ENCODE results near the gene PCDHB16.
"Not testable (repeated sequence)": the region's sequence is repeated elsewhere in the genome, so short reads cannot be mapped to it uniquely, and the experiment has no call there.

Gene PCDHB16

GRCh38 chr5:141213656-141214339 lies 31.6 kb downstream of the PCDHB16 start, which contains the start of gene PCDHB13:
TSS of gene PCDHB13 (plus strand) at chr5:141213919. CDS start at chr5:141214124, 205 bp downstream.
- CTCF ChIA-PET; H3K4me1 ChIP-seq (ENCODE audit: control extremely low read depth in 1 of 4, control insufficient read depth in 4 of 4, insufficient read depth in 4 of 4, low read length in 3 of 4); H3K4me3 ChIP-seq (ENCODE audit: control insufficient read depth in 1 of 7, extremely low read depth in 1 of 7, insufficient read depth in 4 of 7, low read depth in 2 of 7, low read length in 6 of 7); POLR2A ChIA-PET; H3K27ac ChIP-seq (ENCODE audit: insufficient read depth in 1 of 2, low read depth in 1 of 2, low read length in 2 of 2, poor library complexity in 1 of 2, severe bottlenecking in 2 of 2); H3K36me3 ChIP-seq (ENCODE audit: control insufficient read depth in 4 of 4, insufficient read depth in 4 of 4, low read length in 3 of 4): not testable (repeated sequence)
- no CpG with 5 or more reads among the region's 18 CpGs for WGBS (ENCODE audit: insufficient coverage)
- Histone ChIP-seq H3K9me3 (ENCODE audit: control extremely low read depth in 1 of 5, control insufficient read depth in 4 of 5, insufficient read depth in 2 of 5, low read depth in 1 of 5, low read length in 4 of 5) (peaks cover 3 to 46% (median 23%) of the 10 kb centered on the region in 5 experiments), H3K27me3 (replicated peaks in 2 of 5; ENCODE audit: control insufficient read depth in 4 of 5, insufficient read depth in 5 of 5, low read length in 4 of 5) (peaks cover 8 to 50% (median 19%) of the 10 kb centered on the region in 5 experiments)
- peak in 2 of 3 donors; percentile 1 to 21 for DNase-seq

GRCh38 chr5:141214583-141214982 lies 32.4 kb downstream of the PCDHB16 start:
- H3K36me3 ChIP-seq (ENCODE audit: control insufficient read depth in 4 of 4, insufficient read depth in 4 of 4, low read length in 3 of 4); CTCF ChIA-PET; H3K4me3 ChIP-seq (ENCODE audit: control insufficient read depth in 1 of 7, extremely low read depth in 1 of 7, insufficient read depth in 4 of 7, low read depth in 2 of 7, low read length in 6 of 7); H3K4me1 ChIP-seq (ENCODE audit: control extremely low read depth in 1 of 4, control insufficient read depth in 4 of 4, insufficient read depth in 4 of 4, low read length in 3 of 4); POLR2A ChIA-PET; DNase-seq; H3K27ac ChIP-seq (ENCODE audit: insufficient read depth in 1 of 2, low read depth in 1 of 2, low read length in 2 of 2, poor library complexity in 1 of 2, severe bottlenecking in 2 of 2): not testable (repeated sequence)
- Histone ChIP-seq H3K27me3 (replicated peaks in 2 of 5; ENCODE audit: control insufficient read depth in 4 of 5, insufficient read depth in 5 of 5, low read length in 4 of 5) (peaks cover 4 to 44% (median 19%) of the 10 kb centered on the region in 5 experiments), H3K9me3 (ENCODE audit: control extremely low read depth in 1 of 5, control insufficient read depth in 4 of 5, insufficient read depth in 2 of 5, low read depth in 1 of 5, low read length in 4 of 5) (peaks cover 3 to 40% (median 23%) of the 10 kb centered on the region in 5 experiments)
- WGBS (ENCODE audit: insufficient coverage): 51% methylated on average over 5 of the region's 12 CpGs

GRCh38 chr5:141215504-141215903 lies 33.3 kb downstream of the PCDHB16 start:
- H3K36me3 ChIP-seq (ENCODE audit: control insufficient read depth in 4 of 4, insufficient read depth in 4 of 4, low read length in 3 of 4); CTCF ChIA-PET; POLR2A ChIA-PET; H3K4me3 ChIP-seq (ENCODE audit: control insufficient read depth in 1 of 7, extremely low read depth in 1 of 7, insufficient read depth in 4 of 7, low read depth in 2 of 7, low read length in 6 of 7); DNase-seq; H3K4me1 ChIP-seq (ENCODE audit: control extremely low read depth in 1 of 4, control insufficient read depth in 4 of 4, insufficient read depth in 4 of 4, low read length in 3 of 4); H3K27ac ChIP-seq (ENCODE audit: insufficient read depth in 1 of 2, low read depth in 1 of 2, low read length in 2 of 2, poor library complexity in 1 of 2, severe bottlenecking in 2 of 2): not testable (repeated sequence)
- Histone ChIP-seq H3K27me3 (replicated peaks in 2 of 5; ENCODE audit: control insufficient read depth in 4 of 5, insufficient read depth in 5 of 5, low read length in 4 of 5) (peaks cover 0 to 37% (median 19%) of the 10 kb centered on the region in 5 experiments), H3K9me3 (ENCODE audit: control extremely low read depth in 1 of 5, control insufficient read depth in 4 of 5, insufficient read depth in 2 of 5, low read depth in 1 of 5, low read length in 4 of 5) (peaks cover 3 to 36% (median 17%) of the 10 kb centered on the region in 5 experiments)
- WGBS (ENCODE audit: insufficient coverage): 33% methylated on average over 19 of the region's 40 CpGs

- CTCF ChIA-PET: interaction anchor here (1.1 kb wide), 1 partner anchor 11 kb away, joined by 3 read pairs; no protein-coding TSS in a partner anchor
- H3K36me3 ChIP-seq (ENCODE audit: control insufficient read depth in 4 of 4, insufficient read depth in 4 of 4, low read length in 3 of 4); POLR2A ChIA-PET: not testable (repeated sequence)
Measured at GRCh38 chr5:141216035-141216434, 33.8 kb downstream of the PCDHB16 start.

GRCh38 chr5:141223112-141223783 lies 41.1 kb downstream of the PCDHB16 start, which contains the start of gene PCDHB14:
TSS of gene PCDHB14 (plus strand) at chr5:141223343. CDS start at chr5:141223506, 163 bp downstream.
- DNase-seq: peak; percentile 16 to 48 (median 41)
- H3K27me3 ChIP-seq (replicated peaks in 2 of 5; ENCODE audit: control insufficient read depth in 4 of 5, insufficient read depth in 5 of 5, low read length in 4 of 5): peaks cover 4 to 40% (median 15%) of the 10 kb centered on the region in 5 experiments
- H3K27ac ChIP-seq (ENCODE audit: insufficient read depth in 1 of 2, low read depth in 1 of 2, low read length in 2 of 2, poor library complexity in 1 of 2, severe bottlenecking in 2 of 2): no peak within 1 kb of the TSS
- no peaks in the 10 kb centered on the region for H3K36me3 ChIP-seq (ENCODE audit: control insufficient read depth in 4 of 4, insufficient read depth in 4 of 4, low read length in 3 of 4)
- ChIA-PET POLR2A (no interaction called here), CTCF (interaction anchor here (0.6 to 1.5 kb wide), 8 partner anchors 9 to 343 kb away, joined by 3 to 5 read pairs (median 4); no protein-coding TSS in a partner anchor)
- peaks cover 8 to 28% (median 14%) of the 10 kb centered on the region in 5 experiments for H3K9me3 ChIP-seq (ENCODE audit: control extremely low read depth in 1 of 5, control insufficient read depth in 4 of 5, insufficient read depth in 2 of 5, low read depth in 1 of 5, low read length in 4 of 5)
- WGBS (ENCODE audit: insufficient coverage): 22% methylated on average over 12 of the region's 15 CpGs
- no peaks in the 10 kb centered on the region for H3K4me1 ChIP-seq (ENCODE audit: control extremely low read depth in 1 of 4, control insufficient read depth in 4 of 4, insufficient read depth in 4 of 4, low read length in 3 of 4)
- peak within 1 kb of the TSS in 3 of 7 experiments; percentile 3 to 53 (median 29) for H3K4me3 ChIP-seq (ENCODE audit: control insufficient read depth in 1 of 7, extremely low read depth in 1 of 7, insufficient read depth in 4 of 7, low read depth in 2 of 7, low read length in 6 of 7)

More at GRCh38 chr5:141216035-141216434, 33.8 kb downstream of the PCDHB16 start:
- WGBS (ENCODE audit: insufficient coverage): 37% methylated on average over 8 of the region's 26 CpGs
- H3K27me3 ChIP-seq (replicated peaks in 2 of 5; ENCODE audit: control insufficient read depth in 4 of 5, insufficient read depth in 5 of 5, low read length in 4 of 5): peaks cover 0 to 35% (median 22%) of the 10 kb centered on the region in 5 experiments
- H3K9me3 ChIP-seq (ENCODE audit: control extremely low read depth in 1 of 5, control insufficient read depth in 4 of 5, insufficient read depth in 2 of 5, low read depth in 1 of 5, low read length in 4 of 5): peaks cover 3 to 32% (median 17%) of the 10 kb centered on the region in 5 experiments
- not testable (repeated sequence) for DNase-seq; H3K4me1 ChIP-seq (ENCODE audit: control extremely low read depth in 1 of 4, control insufficient read depth in 4 of 4, insufficient read depth in 4 of 4, low read length in 3 of 4); H3K4me3 ChIP-seq (ENCODE audit: control insufficient read depth in 1 of 7, extremely low read depth in 1 of 7, insufficient read depth in 4 of 7, low read depth in 2 of 7, low read length in 6 of 7); H3K27ac ChIP-seq (ENCODE audit: insufficient read depth in 1 of 2, low read depth in 1 of 2, low read length in 2 of 2, poor library complexity in 1 of 2, severe bottlenecking in 2 of 2)

- WGBS (ENCODE audit: insufficient coverage): 22% methylated on average over 8 of the region's 40 CpGs
- H3K27me3 ChIP-seq (replicated peaks in 2 of 5; ENCODE audit: control insufficient read depth in 4 of 5, insufficient read depth in 5 of 5, low read length in 4 of 5): peaks cover 4 to 40% (median 14%) of the 10 kb centered on the region in 5 experiments
- H3K4me1 ChIP-seq (ENCODE audit: control extremely low read depth in 1 of 4, control insufficient read depth in 4 of 4, insufficient read depth in 4 of 4, low read length in 3 of 4); POLR2A ChIA-PET; CTCF ChIA-PET; H3K36me3 ChIP-seq (ENCODE audit: control insufficient read depth in 4 of 4, insufficient read depth in 4 of 4, low read length in 3 of 4); H3K4me3 ChIP-seq (ENCODE audit: control insufficient read depth in 1 of 7, extremely low read depth in 1 of 7, insufficient read depth in 4 of 7, low read depth in 2 of 7, low read length in 6 of 7); H3K27ac ChIP-seq (ENCODE audit: insufficient read depth in 1 of 2, low read depth in 1 of 2, low read length in 2 of 2, poor library complexity in 1 of 2, severe bottlenecking in 2 of 2); DNase-seq: not testable (repeated sequence)
- H3K9me3 ChIP-seq (ENCODE audit: control extremely low read depth in 1 of 5, control insufficient read depth in 4 of 5, insufficient read depth in 2 of 5, low read depth in 1 of 5, low read length in 4 of 5): peaks cover 8 to 24% (median 14%) of the 10 kb centered on the region in 5 experiments
Measured at GRCh38 chr5:141224844-141225243, 42.7 kb downstream of the PCDHB16 start.

Measured in common myeloid progenitor, CD34-positive (primary cell).